Epithelial cell of proximal tubule (primary cell): ENCODE results near the gene TOR3A. TPM values are rescaled to one million over a fixed set of nuclear protein-coding genes. Genes with fewer than 3 reads are reported as not detected.

Experiments
- DNase-seq: peaks from one replicate; pipeline ENCODE4 v3.0.0-alpha.2; 2011; ENCODE audit warnings: low read depth
- H3K4me3 ChIP-seq: 2 replicates; pipeline ENCODE4 v1.5.1; 2011; ENCODE audit warnings: low read depth, mild to moderate bottlenecking, low read length
- total RNA-seq: library from RNA; depleted of rRNA; stranded (reverse); fragments of >200 nt; gene quantifications from 2 replicates; pipeline ENCODE4 v1.2.3, GENCODE V29; 2015
- TF ChIP-seq, protein P1 (sequence below): conservative IDR thresholded peaks from 2 replicates; pipeline ENCODE4 v1.5.1; 2012; ENCODE audit warnings: low read depth, mild to moderate bottlenecking, low read length

TOR3A gene
- total RNA-seq, 1 donor from 2014 or later: 83.1 TPM

DNA sequence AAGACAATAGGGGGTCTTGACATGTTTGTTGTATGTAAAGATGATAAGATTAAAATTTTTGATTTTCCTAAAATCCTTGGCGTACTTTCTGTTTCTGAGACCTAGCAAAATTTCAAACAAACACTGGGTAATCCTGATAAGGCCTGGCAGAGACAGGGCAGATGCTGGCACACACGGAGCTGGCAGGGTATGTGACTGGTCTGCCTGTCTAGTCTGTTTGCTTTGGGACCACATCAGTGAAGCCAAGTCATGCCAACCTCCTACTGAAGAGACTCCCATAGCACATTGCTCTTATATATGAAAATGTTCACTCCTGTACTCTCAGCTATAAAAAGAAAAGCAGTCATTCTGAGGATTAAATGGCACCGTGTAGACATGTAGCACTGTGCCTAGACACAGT is 14.1 kb downstream of the TOR3A start:
- TF ChIP-seq, protein P1, sequence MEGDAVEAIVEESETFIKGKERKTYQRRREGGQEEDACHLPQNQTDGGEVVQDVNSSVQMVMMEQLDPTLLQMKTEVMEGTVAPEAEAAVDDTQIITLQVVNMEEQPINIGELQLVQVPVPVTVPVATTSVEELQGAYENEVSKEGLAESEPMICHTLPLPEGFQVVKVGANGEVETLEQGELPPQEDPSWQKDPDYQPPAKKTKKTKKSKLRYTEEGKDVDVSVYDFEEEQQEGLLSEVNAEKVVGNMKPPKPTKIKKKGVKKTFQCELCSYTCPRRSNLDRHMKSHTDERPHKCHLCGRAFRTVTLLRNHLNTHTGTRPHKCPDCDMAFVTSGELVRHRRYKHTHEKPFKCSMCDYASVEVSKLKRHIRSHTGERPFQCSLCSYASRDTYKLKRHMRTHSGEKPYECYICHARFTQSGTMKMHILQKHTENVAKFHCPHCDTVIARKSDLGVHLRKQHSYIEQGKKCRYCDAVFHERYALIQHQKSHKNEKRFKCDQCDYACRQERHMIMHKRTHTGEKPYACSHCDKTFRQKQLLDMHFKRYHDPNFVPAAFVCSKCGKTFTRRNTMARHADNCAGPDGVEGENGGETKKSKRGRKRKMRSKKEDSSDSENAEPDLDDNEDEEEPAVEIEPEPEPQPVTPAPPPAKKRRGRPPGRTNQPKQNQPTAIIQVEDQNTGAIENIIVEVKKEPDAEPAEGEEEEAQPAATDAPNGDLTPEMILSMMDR: no peak
- H3K4me3 ChIP-seq: no peak overlapping the region
- DNase-seq: no peak

DNA sequence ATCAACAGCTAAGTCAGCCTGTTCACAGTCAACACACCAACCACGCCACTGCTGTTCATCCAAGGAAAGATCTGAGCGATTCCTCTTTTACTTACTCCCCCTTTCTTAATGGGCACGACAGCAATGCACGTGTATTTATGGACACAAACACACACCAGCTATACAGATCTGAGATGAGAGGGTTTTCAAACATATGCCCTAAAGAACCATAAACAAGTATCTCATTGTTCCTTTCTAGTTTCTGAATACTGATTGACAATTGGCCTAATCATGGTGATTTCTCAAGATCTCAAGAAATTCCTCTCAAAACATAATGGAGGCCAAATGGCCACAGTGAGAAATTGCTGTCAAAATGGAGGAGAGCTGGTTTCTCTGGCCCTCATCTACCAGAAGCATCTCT is 18.0 kb downstream of the TOR3A start:
- DNase-seq: no peak
- no peak overlapping the region for H3K4me3 ChIP-seq
- TF ChIP-seq, protein P1: no peak

DNA sequence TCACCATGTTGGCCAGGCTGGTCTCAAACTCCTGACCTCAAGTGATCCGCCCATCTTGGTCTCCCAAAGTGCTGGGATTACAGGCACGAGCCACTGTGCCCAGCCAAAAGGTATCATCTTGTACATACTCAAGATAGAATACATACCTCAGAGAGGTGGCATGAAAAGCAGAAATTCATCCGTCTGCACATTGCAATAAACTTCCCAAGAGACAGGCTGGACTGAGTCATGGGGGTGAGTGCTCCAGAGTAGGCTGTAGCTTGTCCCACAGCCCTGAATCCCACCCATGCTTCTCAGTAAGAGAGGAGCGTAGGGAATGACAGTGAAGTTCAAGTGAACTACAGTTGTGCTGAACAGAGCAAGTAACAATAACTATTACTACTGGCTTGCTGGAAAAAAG is 19.7 kb downstream of the TOR3A start:
- no peak for DNase-seq
- H3K4me3 ChIP-seq: no peak overlapping the region
- TF ChIP-seq, protein P1: no peak

DNA sequence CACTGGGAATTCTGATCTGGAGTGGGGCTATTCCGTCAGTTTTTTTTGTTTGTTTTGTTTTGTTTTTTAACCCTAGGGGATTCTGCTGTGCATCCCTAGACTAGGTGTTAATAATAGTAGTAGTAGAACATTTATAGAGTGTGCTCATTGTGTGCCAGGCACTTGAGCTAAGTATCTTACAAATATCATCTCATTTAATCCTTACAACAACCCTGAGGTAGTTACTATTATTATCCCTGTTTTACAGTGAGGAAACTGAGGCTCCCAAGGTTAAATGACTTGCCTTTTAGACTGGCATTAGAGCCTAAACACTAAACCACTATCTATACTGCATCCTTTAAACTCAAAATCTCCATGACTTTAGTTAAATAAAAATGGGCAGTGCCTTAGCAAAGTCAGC is 22.1 kb downstream of the TOR3A start:
- TF ChIP-seq, protein P1: no peak
- DNase-seq: no peak
- no peak overlapping the region for H3K4me3 ChIP-seq

DNA sequence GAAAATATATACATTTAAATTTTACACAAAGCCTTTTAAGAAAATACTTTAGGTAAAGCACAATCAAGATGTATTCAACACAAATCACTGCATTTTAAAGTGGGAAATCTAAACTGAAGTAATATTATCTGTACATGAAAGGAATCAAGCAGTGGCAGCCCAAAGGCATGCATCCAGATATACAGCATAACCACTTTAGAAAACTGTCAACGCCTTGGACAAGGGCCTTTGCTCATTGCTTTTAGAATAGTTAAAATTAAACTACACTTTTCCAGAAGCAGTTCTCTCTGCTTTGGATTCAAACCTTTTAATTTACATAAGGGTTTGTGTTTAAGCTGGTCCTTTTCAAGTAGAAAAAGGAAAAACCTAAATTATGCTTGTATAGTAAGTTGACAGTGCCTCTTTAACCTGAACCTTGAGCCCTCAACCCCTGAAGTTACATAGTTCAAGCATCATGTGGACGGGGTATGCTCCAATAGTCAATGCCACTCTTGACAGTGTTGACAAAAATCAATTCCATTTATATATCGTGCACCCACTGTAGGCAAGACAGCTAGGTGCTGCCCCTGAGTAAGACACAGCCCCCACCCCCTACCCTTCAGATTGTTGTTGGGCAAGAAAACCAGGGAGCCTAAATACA is 22.9 kb downstream of the TOR3A start:
- no peak for DNase-seq
- H3K4me3 ChIP-seq: no peak overlapping the region
- TF ChIP-seq, protein P1: no peak

DNA sequence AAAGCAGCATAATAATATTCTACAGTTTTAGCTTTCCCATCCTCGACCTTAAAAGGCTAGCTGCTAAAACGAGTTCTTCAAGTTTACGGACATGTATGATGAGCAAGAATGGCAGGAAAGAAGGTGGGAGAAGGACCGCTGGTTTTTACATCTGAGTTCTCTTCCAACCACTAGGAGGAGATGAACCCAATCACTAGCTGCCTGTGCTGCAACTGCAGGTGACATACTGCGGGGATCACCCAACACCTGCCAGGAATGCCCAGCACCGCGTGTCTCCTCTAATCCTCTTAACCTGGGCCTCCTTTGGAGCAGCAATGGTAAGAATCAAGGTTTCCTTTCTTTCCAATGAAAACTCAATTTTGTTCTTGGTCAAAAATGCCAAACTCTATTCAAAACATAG is 23.5 kb downstream of the TOR3A start:
- TF ChIP-seq, protein P1: peak; percentile 54
- DNase-seq: no peak
- H3K4me3 ChIP-seq: no peak overlapping the region

DNA sequence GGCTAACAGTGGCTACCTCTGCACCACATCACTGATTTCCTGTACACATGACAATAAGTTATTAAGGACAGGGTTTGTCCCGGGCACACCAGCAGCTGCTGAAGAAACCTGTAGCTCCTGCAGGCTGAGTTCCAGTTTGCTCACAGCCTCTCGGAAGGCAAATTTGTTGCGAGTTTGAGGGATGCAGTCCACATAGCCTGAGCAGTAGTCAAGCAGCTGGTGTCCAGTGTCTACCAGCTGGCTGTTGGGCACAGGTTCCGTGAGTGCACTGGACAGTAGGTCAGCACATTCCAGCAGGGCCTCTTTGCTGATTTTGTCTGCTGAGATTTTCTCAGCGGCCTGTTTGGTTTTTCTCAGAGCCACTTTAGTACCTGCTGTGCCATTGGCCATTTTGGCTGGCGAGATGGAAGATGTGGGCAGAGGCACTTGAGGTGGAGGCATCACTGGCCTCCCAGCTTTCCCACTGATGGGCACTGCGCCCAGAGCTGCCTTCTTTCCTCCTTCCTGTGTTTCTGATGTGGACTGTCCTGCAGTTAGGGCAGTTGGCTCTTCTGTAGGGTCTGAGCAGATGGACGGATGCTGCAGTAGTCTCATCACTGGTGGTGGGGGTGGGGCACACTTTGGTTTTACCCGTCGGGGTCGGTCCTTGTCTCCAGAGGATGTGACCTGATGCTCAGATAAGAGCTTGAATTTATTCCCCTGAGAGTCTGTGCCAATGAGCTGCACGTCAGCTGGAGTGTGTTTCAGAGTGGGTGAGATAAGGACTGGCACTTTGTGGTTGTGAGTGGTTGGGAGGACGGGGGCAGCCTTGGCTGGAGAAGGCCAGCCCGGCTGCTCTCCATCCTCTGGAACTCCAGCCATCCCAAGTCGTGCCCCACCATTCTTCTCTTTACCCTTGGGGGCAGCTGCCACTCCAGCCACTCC is 26.1 kb downstream of the TOR3A start:
- TF ChIP-seq, protein P1: no peak
- no peak overlapping the region for H3K4me3 ChIP-seq
- no peak for DNase-seq
